ENCODE measurements around the gene TMEM179. TPM values are rescaled to one million over a fixed set of nuclear protein-coding genes. Genes with fewer than 3 reads are reported as not detected.

Gene TMEM179
- total RNA-seq, 4 donors from 2014 or later = not detected

- no peak for DNase-seq (ENCODE audit: low spot score)
- no peak for ATAC-seq (ENCODE audit: low FRiP score)
- TF ChIP-seq CTCF (IDR thresholded peaks at IDR 0.05) = no peak
Observed at GRCh38 chr14:104547998-104548700, 56.4 kb downstream of the TMEM179 start.

DNA sequence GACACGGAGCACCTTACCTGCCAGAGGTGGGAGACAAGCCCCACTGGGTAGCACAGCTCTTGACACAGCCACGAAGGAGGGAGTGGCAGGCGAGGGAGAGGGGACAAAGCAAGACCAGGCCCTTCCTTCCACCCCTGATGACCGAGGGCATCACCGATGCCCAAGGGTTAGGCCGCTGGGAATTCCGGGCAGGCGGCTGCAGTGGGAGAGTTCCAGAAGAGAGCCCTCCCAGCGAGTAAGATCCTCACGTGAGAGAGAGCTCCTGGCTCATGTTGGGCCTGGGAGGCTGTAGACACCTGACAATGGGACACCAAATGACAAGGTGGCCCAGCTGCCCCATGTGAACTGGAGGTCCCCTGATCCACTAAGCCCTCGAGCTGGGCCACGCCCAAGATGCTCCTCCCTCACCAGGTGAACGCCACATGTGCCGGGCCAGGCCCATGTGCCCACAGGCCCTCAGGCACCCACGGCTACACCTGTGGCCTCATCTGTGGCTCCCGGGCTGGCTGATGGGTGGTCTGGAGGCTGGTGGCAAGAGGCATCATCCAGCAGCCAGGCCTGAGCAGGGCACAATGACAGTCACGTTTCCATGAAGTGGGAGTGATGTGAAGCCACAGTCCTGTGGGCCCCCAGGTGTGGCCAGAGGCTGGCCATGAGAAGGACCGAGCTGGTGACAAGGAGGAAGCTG lies 57.1 kb downstream of the TMEM179 start:
- ATAC-seq (ENCODE audit: low FRiP score) (no peak), DNase-seq (ENCODE audit: low spot score) (peak; percentile 8)
- TF ChIP-seq CTCF (IDR thresholded peaks at IDR 0.05) = no peak

DNA sequence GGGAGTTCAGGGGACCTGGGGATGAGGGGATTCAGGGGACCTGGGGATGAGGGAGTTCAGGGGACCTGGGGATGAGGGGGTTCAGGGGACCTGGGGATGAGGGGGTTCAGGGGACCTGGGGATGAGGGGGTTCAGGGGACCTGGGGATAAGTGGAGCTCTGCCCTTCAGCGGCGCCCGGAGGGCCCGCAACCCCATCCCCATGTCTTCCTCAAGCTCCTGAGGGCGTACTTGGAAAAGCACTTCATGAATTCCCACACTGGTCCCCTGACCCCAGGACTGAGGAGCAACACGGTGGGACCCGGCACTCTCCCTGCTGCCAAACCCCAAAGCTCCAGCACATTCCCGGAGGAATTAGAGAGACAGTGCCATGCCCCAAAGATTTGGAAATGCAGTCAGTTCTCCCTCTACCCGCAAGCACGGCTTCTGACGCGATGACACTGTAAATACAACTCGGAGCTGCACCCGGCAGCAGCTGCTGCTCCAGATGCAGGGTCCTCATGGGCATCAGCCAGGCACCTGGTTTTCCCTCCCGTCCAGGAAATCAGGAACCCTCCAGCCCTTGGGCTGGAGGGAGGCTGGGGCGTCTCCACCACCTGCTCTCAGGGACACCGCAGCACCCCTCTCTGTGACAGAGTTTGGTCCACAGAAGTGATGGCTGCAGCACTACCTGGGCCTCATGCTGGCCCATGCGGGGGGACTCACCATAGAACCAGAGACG lies 57.8 kb downstream of the TMEM179 start:
- ATAC-seq (ENCODE audit: low FRiP score) (no peak), DNase-seq (ENCODE audit: low spot score) (no peak)
- no peak for TF ChIP-seq CTCF (IDR thresholded peaks at IDR 0.05)

DNA sequence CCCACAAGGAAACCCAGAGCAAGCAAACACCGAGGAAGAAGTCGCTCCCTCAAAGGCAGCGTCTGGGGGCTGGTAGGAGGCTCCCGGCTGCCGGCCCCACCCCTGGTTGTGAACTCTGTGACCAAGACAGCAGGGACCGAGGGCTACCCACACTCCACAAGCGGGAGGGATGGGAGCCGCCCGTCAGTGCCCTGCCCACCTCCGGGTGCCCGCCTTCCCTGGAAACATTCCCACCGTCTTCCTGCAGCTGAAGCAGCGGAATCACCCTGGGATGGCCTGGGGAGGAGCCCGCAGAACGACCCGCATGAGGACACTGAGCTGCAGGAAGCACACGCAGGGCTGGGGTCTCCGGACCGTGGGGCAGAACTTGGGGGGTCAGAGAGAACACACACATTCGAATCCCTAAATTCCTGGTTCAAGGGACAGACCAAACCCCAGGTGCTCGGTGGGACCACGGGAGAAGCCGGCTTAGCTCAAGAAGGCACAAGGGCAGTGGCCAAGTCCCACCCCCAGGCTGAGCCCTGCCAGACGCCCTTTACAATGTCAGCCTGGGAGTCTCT lies 58.5 kb downstream of the TMEM179 start:
- ATAC-seq (ENCODE audit: low FRiP score) (no peak), DNase-seq (ENCODE audit: low spot score) (no peak)

DNA sequence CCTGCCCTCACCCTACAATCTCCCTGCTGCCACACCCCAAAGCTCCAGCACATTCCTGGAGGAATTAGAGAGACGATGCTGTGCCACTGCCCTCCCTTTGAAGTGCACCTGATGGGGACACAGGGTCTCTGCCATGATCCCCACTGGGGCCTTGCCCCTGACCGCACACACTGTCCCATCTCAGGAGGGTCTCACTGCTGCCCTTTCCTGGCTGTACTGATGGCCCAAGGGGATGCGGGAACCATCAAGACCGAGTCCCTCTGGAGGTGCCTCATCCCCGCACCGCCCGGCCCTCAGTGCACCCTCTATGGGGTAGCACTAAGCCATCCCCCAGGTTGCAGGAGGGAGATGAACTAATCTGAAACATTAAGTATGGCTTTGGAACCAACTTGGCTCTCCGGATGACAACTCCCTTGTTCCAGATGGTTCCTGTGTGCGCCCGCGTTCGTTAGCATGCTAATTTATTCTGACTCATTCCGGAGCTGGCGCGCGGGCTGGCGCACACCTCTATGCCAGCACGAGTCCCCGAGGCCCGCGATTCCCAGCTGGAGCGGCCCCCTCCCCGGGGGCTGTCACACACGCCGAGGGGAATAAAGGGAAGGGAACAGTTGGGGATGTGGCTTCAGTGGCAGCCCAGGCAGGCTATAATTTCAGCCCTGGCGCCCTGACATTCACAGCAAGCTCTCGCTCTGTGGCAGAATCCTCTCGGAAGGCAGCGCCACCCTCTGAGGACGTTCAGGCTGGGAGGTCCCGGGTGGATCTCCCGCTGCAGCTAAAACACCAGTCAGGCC lies 59.2 kb downstream of the TMEM179 start:
- TF ChIP-seq CTCF (IDR thresholded peaks at IDR 0.05) = no peak
- DNase-seq (ENCODE audit: low spot score) = no peak
- ATAC-seq (ENCODE audit: low FRiP score) = no peak

More for the DNA sequence above, 58.5 kb downstream of the TMEM179 start:
- no peak for TF ChIP-seq CTCF (IDR thresholded peaks at IDR 0.05)

GRCh38 chr14:104544362-104544961 lies 60.1 kb downstream of the TMEM179 start:
- ATAC-seq (ENCODE audit: low FRiP score) (no peak), DNase-seq (ENCODE audit: low spot score) (no peak)
- TF ChIP-seq CTCF (IDR thresholded peaks at IDR 0.05) = no peak
